Esophagus squamous epithelium (tissue), 4 donors: ENCODE measurements around the gene ZNF439.

Experiments used
- CTCF ChIP-seq, 6 experiments: fragments of 450-650 bp in 4 of 6; fragments of 200-600 bp in 2 of 6; sonication (generic) in 2 of 6; IDR thresholded peaks; one replicate each; pipeline ENCODE4 v1.5.1; 2016 to 2019; ENCODE audit warnings: antibody characterized with exemption in 6 of 6, mild to moderate bottlenecking in 4 of 6, moderate library complexity in 4 of 6
- POLR2A ChIP-seq, 4 donors: fragments of 450-650 bp; IDR thresholded peaks; one replicate each; pipeline ENCODE4 v1.6.1; 2017; ENCODE audit warnings: antibody characterized with exemption in 4 of 4, mild to moderate bottlenecking in 4 of 4, moderate library complexity in 3 of 4

- TF ChIP-seq CTCF (IDR thresholded peaks at IDR 0.05) (no peak), POLR2A (IDR thresholded peaks at IDR 0.05) (no peak)
Observed at GRCh38 chr19:11833541-11833940, 15.0 kb upstream of the ZNF439 start.
